Fibroblast of mammary gland (primary cell): ENCODE measurements around the gene SLN.

ENCODE experiments used
- DNase-seq: peaks from one replicate; pipeline ENCODE4 v3.0.0-alpha.2; 2010; ENCODE audit warnings: low read depth
- H3K4me3 ChIP-seq: 2 replicates; pipeline ENCODE4 v1.5.1; 2011; ENCODE audit warnings: low read depth, mild to moderate bottlenecking, low read length, moderate library complexity; ENCODE audit not compliant: control insufficient read depth
- CTCF ChIP-seq: conservative IDR thresholded peaks from 2 replicates; pipeline ENCODE4 v1.5.1; 2011; ENCODE audit warnings: low read depth, low read length, inconsistent platforms; ENCODE audit not compliant: control insufficient read depth, insufficient read depth

The SLN gene

GRCh38 chr11:107750313-107750712, 38.5 kb upstream of the SLN start:
- DNase-seq = no peak
- no peak for TF ChIP-seq CTCF
- no peak overlapping the region for H3K4me3 ChIP-seq

GRCh38 chr11:107747622-107748021, 35.8 kb upstream of the SLN start:
- no peak for DNase-seq
- TF ChIP-seq CTCF = no peak
- no peak overlapping the region for H3K4me3 ChIP-seq

- no peak for TF ChIP-seq CTCF
- no peak for DNase-seq
- H3K4me3 ChIP-seq = no peak overlapping the region
Observed at GRCh38 chr11:107744736-107745135, 32.9 kb upstream of the SLN start.

DNA sequence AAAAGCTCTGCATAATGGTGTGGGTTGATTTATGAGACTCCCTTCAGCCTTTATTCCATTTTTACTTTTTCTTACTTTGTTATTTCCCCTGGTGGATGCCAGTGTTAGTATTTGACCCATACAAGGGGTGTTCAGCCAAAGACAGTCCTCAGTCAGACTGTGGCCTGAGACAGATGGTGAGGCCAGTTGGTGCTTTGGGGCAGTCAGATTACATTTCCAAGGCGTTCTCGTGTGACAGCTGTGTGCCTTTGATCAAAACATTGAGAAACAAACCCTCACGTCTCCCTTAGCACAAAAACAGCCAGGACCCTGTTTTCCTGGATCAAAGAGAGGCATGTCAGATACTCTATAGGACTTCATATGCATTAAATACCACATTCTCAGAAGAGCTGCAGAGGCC, 31.3 kb upstream of the SLN start:
- no peak for DNase-seq
- H3K4me3 ChIP-seq = no peak overlapping the region
- TF ChIP-seq CTCF = no peak

DNA sequence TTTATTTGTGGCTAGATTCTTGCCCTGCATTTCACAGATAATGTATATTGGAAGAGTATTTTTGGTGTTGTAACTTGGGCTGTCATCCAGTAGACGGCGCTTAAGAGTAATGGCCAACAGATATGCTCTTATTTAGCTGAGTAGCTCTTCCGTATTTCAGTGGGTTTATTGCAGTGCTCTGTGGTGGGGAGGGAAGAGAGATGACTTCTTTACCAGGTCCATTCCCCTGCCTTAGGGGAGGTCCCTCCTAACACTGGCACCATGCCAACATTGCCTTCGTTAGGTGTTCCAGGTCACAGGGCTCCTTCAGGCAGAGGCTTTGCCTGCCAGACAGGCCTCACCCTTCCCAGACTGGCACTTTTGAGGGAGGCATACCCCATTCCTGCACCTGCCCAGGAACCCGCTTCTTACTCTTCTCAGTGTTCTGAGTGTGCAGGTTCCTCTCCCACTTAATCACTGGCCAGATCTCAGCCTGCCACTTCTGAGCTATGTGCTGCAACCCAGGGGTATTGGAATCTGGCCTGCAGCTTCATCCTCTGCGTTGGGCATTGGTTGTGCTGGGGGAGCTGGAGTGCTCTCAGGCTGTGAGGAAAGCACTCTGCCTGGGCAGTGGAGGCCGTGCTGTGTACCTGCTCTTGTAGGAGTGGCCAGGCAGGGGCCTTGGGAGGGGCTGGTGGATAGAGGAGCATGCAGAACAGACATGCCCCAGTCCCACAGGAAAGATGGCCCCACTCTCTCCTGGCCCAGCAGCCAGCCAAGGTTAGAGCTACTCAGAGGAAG, 29.4 kb upstream of the SLN start:
- peak; percentile 42 for DNase-seq
- peak; percentile 64 for TF ChIP-seq CTCF
- H3K4me3 ChIP-seq = no peak overlapping the region

DNA sequence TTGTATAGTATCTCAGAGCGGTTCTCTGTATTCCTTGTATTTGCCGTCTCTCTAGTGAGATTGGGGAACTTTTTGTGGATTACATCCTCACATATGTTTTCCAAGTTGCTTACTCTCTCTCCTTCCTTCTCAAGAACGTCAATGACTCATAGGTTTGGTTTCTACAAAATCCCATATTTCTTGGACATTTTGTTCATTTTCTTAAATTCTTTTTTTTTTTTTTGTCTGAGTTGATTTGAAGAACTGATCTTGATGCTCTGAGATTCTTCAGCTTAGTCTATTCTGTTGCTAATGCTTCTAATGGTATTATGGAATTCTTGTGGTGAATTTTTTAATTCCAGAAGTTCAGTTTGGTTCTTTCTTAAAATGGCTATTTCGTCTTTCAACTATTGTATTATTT, 28.4 kb upstream of the SLN start:
- H3K4me3 ChIP-seq = no peak overlapping the region
- TF ChIP-seq CTCF = no peak
- DNase-seq = peak; percentile 67
